ENCODE measurements around the gene CCDC137.

The CCDC137 gene

DNA sequence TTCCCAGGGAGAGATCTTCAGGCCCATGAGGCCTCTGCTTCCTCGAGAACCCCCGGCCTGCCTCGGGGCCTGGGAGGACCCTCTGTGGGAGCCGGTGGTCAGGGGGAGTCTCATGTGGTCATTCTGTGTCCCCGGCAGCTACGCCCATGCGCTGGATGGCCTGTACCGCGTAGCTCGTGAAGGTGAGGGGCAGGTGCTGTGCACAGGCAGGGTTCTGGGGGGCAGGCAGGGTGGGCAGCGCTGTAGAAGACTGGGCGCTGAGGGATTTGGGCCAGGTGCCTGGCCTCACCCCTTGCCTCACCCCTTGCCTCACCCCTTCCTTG lies 50.1 kb downstream of the CCDC137 start:
- DNase-seq (ENCODE audit: low spot score) = no peak

DNA sequence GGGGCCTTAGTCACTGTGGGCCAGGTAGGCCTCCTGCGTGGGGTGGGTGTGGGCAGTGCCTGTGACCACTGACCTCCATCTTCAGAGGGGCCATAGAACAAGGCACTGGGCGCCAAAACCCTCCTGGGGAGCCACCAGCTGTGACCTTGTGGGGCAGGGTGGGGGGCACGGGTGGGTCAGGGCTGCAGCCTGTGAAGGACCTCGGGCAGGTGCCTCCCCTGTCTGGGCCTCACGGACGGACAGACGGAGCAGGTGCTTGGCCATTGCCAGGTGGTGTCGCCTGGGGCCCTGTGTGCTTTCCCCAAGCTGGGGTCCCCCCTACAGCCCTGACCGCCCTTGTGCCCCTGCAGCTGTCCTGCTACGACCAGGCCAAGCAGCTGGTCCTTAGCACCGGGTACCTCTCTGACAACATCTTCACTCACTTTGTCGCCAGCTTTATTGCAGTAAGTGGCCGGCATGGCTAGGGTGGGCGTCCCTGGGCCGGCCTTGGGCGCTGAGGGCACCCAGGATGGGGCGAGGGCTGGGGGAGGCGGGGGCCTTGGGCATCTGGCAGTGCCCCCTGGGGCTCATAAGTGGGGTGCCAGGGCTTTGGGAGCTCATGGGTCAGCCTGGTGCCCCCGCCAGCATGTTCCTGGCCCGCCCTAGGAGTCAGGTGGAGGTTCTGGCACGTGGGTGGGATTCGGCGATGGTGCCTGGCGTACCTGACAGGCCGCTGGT lies 50.7 kb downstream of the CCDC137 start:
- DNase-seq (ENCODE audit: low spot score) = no peak

GRCh38 chr17:81717766-81718089 lies 51.2 kb downstream of the CCDC137 start:
- no peak for DNase-seq (ENCODE audit: low spot score)

DNA sequence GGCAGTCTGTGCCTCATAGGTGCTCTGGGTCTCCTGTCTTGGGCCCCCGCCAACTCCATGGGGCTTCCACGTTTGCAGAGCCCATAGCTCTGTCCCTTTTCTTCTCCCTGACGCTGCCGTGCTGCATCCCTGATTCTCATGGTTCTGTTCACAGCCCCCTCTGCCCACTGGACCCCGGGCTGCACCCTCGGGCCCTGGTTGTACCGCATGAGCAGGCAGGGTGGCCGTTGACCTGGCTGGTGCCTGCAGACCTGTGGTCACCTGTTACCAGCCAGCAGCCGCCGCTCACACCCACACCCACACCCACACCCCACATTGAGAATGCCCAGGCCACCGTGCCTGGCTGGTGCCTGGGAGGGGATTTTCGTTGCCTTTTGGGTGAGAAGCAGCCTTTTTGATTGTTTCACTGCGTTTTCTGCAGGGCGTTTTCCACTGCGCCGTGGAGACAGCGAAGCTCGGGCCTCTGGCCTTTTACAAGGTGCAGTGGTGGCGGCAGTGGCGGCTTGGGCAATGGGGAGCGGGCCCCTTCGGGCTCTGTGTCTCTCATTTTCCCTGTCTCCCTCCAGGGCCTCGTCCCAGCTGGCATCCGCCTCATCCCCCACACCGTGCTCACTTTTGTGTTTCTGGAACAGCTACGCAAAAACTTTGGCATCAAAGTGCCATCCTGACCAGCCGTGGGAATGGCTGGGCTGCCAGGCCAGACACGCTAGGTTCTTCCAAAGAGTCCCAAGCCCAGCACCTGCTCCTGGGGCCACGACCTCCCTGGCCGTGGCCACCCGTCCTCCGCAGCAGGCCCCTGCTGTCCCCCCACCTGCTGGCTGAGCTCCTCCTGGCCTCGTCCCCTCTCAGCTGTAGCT lies 53.1 kb downstream of the CCDC137 start:
- DNase-seq (ENCODE audit: low spot score) = no peak

DNA sequence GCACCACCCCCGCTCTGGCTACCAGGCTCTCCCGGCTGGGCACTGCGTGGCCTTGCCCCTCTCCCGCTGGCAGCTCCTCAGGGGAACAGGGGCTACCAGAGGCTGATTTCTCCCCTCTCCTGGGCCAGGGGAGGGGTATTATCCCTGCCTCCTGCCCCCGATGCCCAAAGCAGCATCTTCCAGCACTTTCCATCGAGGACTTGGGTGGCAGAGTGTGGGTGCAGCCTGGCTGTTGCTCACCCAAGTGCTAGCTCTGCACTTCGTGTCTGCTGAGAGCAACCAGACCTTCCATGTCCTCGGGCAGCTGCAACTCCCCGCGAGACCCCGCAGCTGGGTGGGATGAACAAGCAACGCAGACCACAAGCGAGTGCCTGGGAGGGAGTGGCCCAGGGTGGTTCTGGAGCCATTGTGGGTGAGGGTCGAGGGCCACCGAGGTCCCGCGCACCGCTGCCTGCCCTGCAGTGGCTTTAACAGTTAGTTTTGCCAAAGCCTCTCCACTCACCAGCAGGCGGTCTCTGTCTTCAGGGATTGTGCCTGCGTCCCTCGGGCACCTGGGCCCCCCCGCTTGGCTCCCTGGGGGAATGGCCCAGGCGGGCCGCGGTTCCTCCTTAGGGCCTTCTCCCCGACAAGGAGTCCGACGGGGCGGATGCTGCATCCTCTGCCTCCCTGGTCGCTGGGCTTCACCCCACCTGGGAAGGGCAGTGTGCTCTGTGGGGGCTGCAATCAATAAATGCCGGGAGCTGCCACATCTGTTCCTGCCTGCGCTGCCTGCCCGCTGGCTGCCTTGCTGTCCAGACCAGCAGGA lies 53.9 kb downstream of the CCDC137 start:
- DNase-seq (ENCODE audit: low spot score) = no peak

- peak; percentile 80 for DNase-seq (ENCODE audit: low spot score)
Observed at GRCh38 chr17:81722184-81723120, 55.9 kb downstream of the CCDC137 start.

Measured in kidney tubule cell (primary cell).